ENCODE results near the gene CAPG. TPM values are rescaled to one million over a fixed set of nuclear protein-coding genes. Genes with fewer than 3 reads are reported as not detected.

CAPG gene
- total and polyA plus RNA-seq, 12 donors: 0.83 to 30.4 (median 6.3) TPM

DNA sequence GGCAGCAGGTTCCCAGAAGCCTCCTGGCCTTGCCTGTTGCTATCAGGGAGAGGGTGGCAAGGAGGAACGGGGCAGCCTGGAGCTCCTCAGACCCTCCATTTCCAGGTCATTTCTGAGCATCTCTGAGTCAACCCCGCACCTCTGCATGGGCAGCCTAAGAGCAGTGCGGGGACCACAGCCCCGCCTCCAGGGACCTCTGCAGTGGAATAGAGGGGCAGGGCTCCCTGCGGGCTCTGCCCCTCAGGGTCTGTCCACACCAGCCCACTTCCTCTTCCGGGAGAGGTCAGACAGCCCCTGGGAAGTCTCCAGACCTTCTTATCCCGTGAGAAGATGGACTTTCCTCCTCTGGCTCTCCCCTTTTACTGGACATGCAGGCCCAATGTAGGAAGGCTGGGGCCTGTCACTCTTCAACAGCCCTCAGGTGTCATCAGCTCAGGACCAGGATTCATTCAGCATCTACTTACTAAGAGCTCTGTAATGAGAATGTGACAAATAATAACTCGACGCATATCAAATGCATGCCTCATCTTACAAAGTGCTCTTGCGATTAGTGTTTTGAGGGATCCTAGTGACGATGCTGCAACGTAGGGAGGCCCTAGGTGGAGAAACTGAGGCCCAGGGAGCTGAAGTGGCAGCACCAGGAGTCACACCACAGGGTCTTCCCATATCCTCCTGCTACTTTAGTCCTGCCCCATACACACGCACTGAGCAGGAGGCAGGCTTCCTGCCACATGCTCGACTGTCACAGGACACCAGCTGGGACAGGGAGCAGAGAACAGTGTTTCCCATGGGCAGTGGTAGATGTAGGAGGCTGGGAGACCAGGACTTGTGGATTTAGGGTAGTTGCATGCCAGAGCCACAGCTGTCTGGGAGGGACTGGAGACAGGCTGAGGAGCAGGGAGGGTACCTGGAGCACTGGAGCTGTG, 36.4 kb upstream of the CAPG start:
- H3K4me1 ChIP-seq: peaks cover 0 to 25% (median 12%) of the 10 kb centered on the region in 9 donors
- DNase-seq (no peak), ATAC-seq (peak in 6 of 8 donors; percentile 10 to 33 (median 19))
- TF ChIP-seq, protein P1, sequence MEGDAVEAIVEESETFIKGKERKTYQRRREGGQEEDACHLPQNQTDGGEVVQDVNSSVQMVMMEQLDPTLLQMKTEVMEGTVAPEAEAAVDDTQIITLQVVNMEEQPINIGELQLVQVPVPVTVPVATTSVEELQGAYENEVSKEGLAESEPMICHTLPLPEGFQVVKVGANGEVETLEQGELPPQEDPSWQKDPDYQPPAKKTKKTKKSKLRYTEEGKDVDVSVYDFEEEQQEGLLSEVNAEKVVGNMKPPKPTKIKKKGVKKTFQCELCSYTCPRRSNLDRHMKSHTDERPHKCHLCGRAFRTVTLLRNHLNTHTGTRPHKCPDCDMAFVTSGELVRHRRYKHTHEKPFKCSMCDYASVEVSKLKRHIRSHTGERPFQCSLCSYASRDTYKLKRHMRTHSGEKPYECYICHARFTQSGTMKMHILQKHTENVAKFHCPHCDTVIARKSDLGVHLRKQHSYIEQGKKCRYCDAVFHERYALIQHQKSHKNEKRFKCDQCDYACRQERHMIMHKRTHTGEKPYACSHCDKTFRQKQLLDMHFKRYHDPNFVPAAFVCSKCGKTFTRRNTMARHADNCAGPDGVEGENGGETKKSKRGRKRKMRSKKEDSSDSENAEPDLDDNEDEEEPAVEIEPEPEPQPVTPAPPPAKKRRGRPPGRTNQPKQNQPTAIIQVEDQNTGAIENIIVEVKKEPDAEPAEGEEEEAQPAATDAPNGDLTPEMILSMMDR (IDR thresholded peaks at IDR 0.05): no peak
- H3K4me3 ChIP-seq: no peak overlapping the region
- peak overlapping the region; percentile 18 to 76 (median 66) for H3K27ac ChIP-seq
- H3K36me3 ChIP-seq: no peaks in the 10 kb centered on the region
- no peaks in the 10 kb centered on the region for H3K9me3 ChIP-seq
- intact Hi-C loops (cut with DNase I): loop anchor here in 1 of 10 donors (5.0 kb wide), 1 partner anchor 51 kb away; no protein-coding TSS in a partner anchor
- WGBS, 2 donors: 72 to 79% methylated on average over 14 of the region's 14 CpGs
- no peaks in the 10 kb centered on the region for H3K27me3 ChIP-seq

GRCh38 chr2:85445316-85446295, 35.4 kb upstream of the CAPG start:
- peaks cover 0 to 28% (median 12%) of the 10 kb centered on the region in 9 donors for H3K4me1 ChIP-seq
- H3K27me3 ChIP-seq: no peaks in the 10 kb centered on the region
- H3K9me3 ChIP-seq: no peaks in the 10 kb centered on the region
- intact Hi-C loops (cut with DNase I): loop anchor here in 1 of 10 donors (5.0 kb wide), 1 partner anchor 52 kb away; no protein-coding TSS in a partner anchor
- 90 to 93% methylated on average over 5 of the region's 5 CpGs for WGBS, 2 donors
- H3K36me3 ChIP-seq: no peaks in the 10 kb centered on the region
- DNase-seq (peak in 1 of 2 donors; percentile 57), ATAC-seq (peak; percentile 26 to 81 (median 78))
- H3K27ac ChIP-seq: peak overlapping the region; percentile 18 to 76 (median 66)
- TF ChIP-seq, protein P1 (IDR thresholded peaks at IDR 0.05): no peak
- no peak overlapping the region for H3K4me3 ChIP-seq

GRCh38 chr2:85444629-85445172, 34.5 kb upstream of the CAPG start:
- H3K4me3 ChIP-seq: no peak overlapping the region
- no peaks in the 10 kb centered on the region for H3K36me3 ChIP-seq
- H3K27me3 ChIP-seq: no peaks in the 10 kb centered on the region
- WGBS, 2 donors: 89 to 93% methylated on average over 6 of the region's 6 CpGs
- peak overlapping the region in 3 of 10 donors; percentile 43 to 74 (median 65) for H3K27ac ChIP-seq
- intact Hi-C loops (cut with DNase I): loop anchor here in 1 of 10 donors (5.0 kb wide), 1 partner anchor 53 kb away; no protein-coding TSS in a partner anchor
- H3K4me1 ChIP-seq: peaks cover 0 to 28% (median 12%) of the 10 kb centered on the region in 9 donors
- no peak for ATAC-seq
- no peak for DNase-seq
- TF ChIP-seq, protein P1 (IDR thresholded peaks at IDR 0.05): no peak
- H3K9me3 ChIP-seq: no peaks in the 10 kb centered on the region
